Activated T-cell treated with anti-CD3 and anti-CD28 coated beads, Interleukin-2, amount 50 U/mL, for 24 hours (primary cell): ENCODE data around the gene RBX1.
A peak's percentile ranks its signal among the peaks of the same experiment; 100 is the strongest.

ENCODE experiments used
- DNase-seq: peaks from one replicate; pipeline ENCODE4 v3.0.0-alpha.2; 2020
- H3K27ac Mint-ChIP-seq: 2 replicates; pipeline ENCODE4 v1.8.0; 2020; ENCODE audit warnings: mild to moderate bottlenecking, mixed read lengths
- H3K27me3 Mint-ChIP-seq: 2 replicates; pipeline ENCODE4 v1.8.0; 2020; ENCODE audit warnings: mixed read lengths
- H3K36me3 Mint-ChIP-seq: 2 replicates; pipeline ENCODE4 v1.8.0; 2020; ENCODE audit warnings: low read depth, mixed read lengths
- H3K4me1 Mint-ChIP-seq: 2 replicates; pipeline ENCODE4 v1.8.0; 2020; ENCODE audit warnings: low read depth, mixed read lengths
- H3K4me3 Mint-ChIP-seq: 2 replicates; pipeline ENCODE4 v1.8.0; 2020; ENCODE audit warnings: mild to moderate bottlenecking, moderate library complexity, mixed read lengths
- H3K9me3 Mint-ChIP-seq: 2 replicates; pipeline ENCODE4 v1.8.0; 2020; ENCODE audit warnings: mixed read lengths

Gene RBX1

DNA sequence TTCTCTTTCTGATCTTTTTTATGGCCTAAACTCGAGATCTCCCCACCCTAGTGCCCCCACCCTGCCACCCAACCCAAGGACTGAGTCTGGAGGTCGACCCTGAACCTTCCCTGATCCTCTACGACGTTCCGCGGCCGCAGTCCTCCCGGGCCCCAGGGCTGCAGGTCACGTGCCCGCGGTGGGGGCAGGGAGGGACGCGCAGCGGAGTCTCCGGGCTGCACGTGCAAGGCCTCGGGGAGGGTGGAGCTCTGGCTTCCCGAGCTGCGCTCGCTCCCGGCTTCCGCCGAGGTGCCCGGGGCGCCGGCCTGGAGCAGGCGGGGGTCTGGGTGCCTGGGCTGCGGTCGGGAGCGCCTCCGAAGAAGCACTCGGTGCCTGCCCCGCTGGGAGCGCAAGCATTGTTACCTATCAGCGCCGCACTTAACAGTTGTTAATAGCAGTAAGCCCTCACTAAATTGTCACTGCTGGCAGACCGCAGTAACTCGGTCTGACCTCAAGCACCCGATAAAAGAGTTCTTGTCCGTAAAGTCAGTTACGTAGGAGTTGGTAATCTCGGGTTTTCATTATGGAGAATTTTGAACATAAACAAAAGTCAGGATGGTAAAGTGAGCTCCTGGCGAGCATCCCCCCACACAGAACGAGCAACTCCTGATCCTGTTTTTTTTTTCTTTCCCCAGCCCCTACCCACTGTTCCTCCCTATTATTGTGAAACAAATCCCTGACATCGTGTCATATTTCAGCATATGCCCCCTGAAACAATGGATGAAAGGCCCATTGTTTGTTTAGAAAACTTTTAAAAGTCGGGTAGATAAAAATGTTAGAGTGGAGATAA, 71.5 kb downstream of the RBX1 start:
- H3K4me1 Mint-ChIP-seq: peaks cover 20% of the 10 kb centered on the region
- peak overlapping the region; percentile 74 for H3K4me3 Mint-ChIP-seq
- no peaks in the 10 kb centered on the region for H3K27me3 Mint-ChIP-seq
- peak overlapping the region; percentile 82 for H3K27ac Mint-ChIP-seq
- H3K9me3 Mint-ChIP-seq: no peaks in the 10 kb centered on the region
- DNase-seq: peak; percentile 92
- peaks cover 1% of the 10 kb centered on the region for H3K36me3 Mint-ChIP-seq
